Activated T-helper 9 cell treated with anti-CD3 and anti-CD28 coated beads, Interleukin-2, amount 50 U/mL, for 16 hours (primary cell): ENCODE results near the gene LRP2.

Source experiments
- DNase-seq: peaks from one replicate; pipeline ENCODE4 v3.0.0-alpha.2; 2020; ENCODE audit warnings: low read depth

Gene LRP2

GRCh38 chr2:169237286-169237685, 125.0 kb downstream of the LRP2 start:
- no peak for DNase-seq

GRCh38 chr2:169232551-169233154, 129.7 kb downstream of the LRP2 start:
- no peak for DNase-seq

- no peak for DNase-seq
Measured at GRCh38 chr2:169230204-169230603, 132.1 kb downstream of the LRP2 start.

- DNase-seq = no peak
Measured at GRCh38 chr2:169229590-169229989, 132.7 kb downstream of the LRP2 start.

- no peak for DNase-seq
Measured at GRCh38 chr2:169225906-169226305, 136.4 kb downstream of the LRP2 start.

- DNase-seq = no peak
Measured at GRCh38 chr2:169225233-169225750, 137.0 kb downstream of the LRP2 start.

- DNase-seq = no peak
Measured at GRCh38 chr2:169222665-169223064, 139.7 kb downstream of the LRP2 start.

- DNase-seq = no peak
Measured at GRCh38 chr2:169221745-169222369, 140.5 kb downstream of the LRP2 start.

GRCh38 chr2:169210917-169211316, 151.4 kb downstream of the LRP2 start:
- no peak for DNase-seq

- no peak for DNase-seq
Measured at GRCh38 chr2:169208026-169208425, 154.3 kb downstream of the LRP2 start.

- DNase-seq = no peak
Measured at GRCh38 chr2:169205176-169205575, 157.2 kb downstream of the LRP2 start.

- DNase-seq = no peak
Measured at GRCh38 chr2:169203952-169204351, 158.4 kb downstream of the LRP2 start.

- no peak for DNase-seq
Measured at GRCh38 chr2:169200756-169201155, 161.6 kb downstream of the LRP2 start.

GRCh38 chr2:169193618-169194017, 168.7 kb downstream of the LRP2 start:
- DNase-seq = no peak

GRCh38 chr2:169190197-169190775, 172.0 kb downstream of the LRP2 start:
- DNase-seq = no peak

- no peak for DNase-seq
Measured at GRCh38 chr2:169189132-169189531, 173.2 kb downstream of the LRP2 start.

GRCh38 chr2:169185711-169186110, 176.6 kb downstream of the LRP2 start:
- DNase-seq = no peak

- no peak for DNase-seq
Measured at GRCh38 chr2:169184074-169184473, 178.3 kb downstream of the LRP2 start.

- DNase-seq = no peak
Measured at GRCh38 chr2:169182573-169182972, 179.8 kb downstream of the LRP2 start.

GRCh38 chr2:169178804-169179390, 183.4 kb downstream of the LRP2 start:
- no peak for DNase-seq

- DNase-seq = no peak
Measured at GRCh38 chr2:169178364-169178763, 184.0 kb downstream of the LRP2 start.

GRCh38 chr2:169175112-169175511, 187.2 kb downstream of the LRP2 start:
- no peak for DNase-seq

- no peak for DNase-seq
Measured at GRCh38 chr2:169173876-169174275, 188.5 kb downstream of the LRP2 start.
